NCI-H146 treated with DMSO at 0.1 percent for 48 hours (cell line): ENCODE results near the gene FAM50A.

ENCODE experiments used
- DNase-seq: peaks from one replicate; lab custom pipeline; 2025; ENCODE audit not compliant: unreplicated experiment; lab: John Stamatoyannopoulos, UW

Gene FAM50A

GRCh38 chrX:154437971-154438893 is 5.7 kb upstream of the FAM50A start:
- no peak for DNase-seq

- no peak for DNase-seq
These were observed 4.1 kb upstream of the FAM50A start for GRCh38 chrX:154439841-154440240.

- no peak for DNase-seq
These were observed 3.2 kb upstream of the FAM50A start for GRCh38 chrX:154440623-154441357.

- no peak for DNase-seq
These were observed 2.4 kb upstream of the FAM50A start for GRCh38 chrX:154441564-154441963.

- DNase-seq, result no peak
These were observed 1.8 kb upstream of the FAM50A start for GRCh38 chrX:154441984-154442707.

GRCh38 chrX:154443479-154443910 is 446 bp upstream of the FAM50A start:
- DNase-seq, result no peak

GRCh38 chrX:154444755-154445246 is 860 bp downstream of the FAM50A start:
- no peak for DNase-seq

GRCh38 chrX:154445776-154446175 is 1.8 kb downstream of the FAM50A start:
- DNase-seq, result no peak

- DNase-seq, result no peak
These were observed 2.5 kb downstream of the FAM50A start for GRCh38 chrX:154446430-154446829.

GRCh38 chrX:154448484-154448883 is 4.5 kb downstream of the FAM50A start:
- DNase-seq, result no peak

GRCh38 chrX:154449618-154450017 is 5.7 kb downstream of the FAM50A start:
- no peak for DNase-seq

- DNase-seq, result no peak
These were observed 6.4 kb downstream of the FAM50A start for GRCh38 chrX:154450312-154450711.

GRCh38 chrX:154452823-154453222 is 8.9 kb downstream of the FAM50A start:
- DNase-seq, result no peak

GRCh38 chrX:154457491-154458115 is 13.7 kb downstream of the FAM50A start:
- peak; percentile 16 for DNase-seq

- DNase-seq, result no peak
These were observed 14.4 kb downstream of the FAM50A start, which contains the start of gene PLXNA3 for GRCh38 chrX:154458116-154458953. Gene PLXNA3 (plus strand): TSS chrX:154458281. CDS start chrX:154460184, 1,903 bp downstream.

GRCh38 chrX:154458954-154459778 is 15.2 kb downstream of the FAM50A start:
- peak; percentile 2 for DNase-seq

- DNase-seq, result no peak
These were observed 15.9 kb downstream of the FAM50A start for GRCh38 chrX:154459832-154460231.

- no peak for DNase-seq
These were observed 16.4 kb downstream of the FAM50A start for GRCh38 chrX:154460326-154460725.

- DNase-seq, result no peak
These were observed 18.5 kb downstream of the FAM50A start for GRCh38 chrX:154462396-154462795.
